Esophagus (tissue), 2 donors: ENCODE results near the gene PSAP. TPM values are rescaled to one million over a fixed set of nuclear protein-coding genes. Genes with fewer than 3 reads are reported as not detected.

Experiments
- H3K27ac ChIP-seq, 2 donors: one replicate each; pipeline ENCODE4 v1.5.1; 2013; ENCODE audit warnings: low read depth in 2 of 2, mild to moderate bottlenecking in 2 of 2, inconsistent platforms in 1 of 2, low read length in 1 of 2, moderate library complexity in 1 of 2
- H3K27me3 ChIP-seq, 2 donors: one replicate each; pipeline ENCODE4 v1.6.1; 2013; ENCODE audit warnings: low read length in 2 of 2, control low read depth in 1 of 2, mild to moderate bottlenecking in 1 of 2; ENCODE audit not compliant: insufficient read depth in 2 of 2, control insufficient read depth in 1 of 2
- H3K36me3 ChIP-seq, 2 donors: one replicate each; pipeline ENCODE4 v1.6.1; 2013; ENCODE audit warnings: low read length in 1 of 2; ENCODE audit not compliant: control insufficient read depth in 2 of 2, insufficient read depth in 2 of 2
- H3K4me1 ChIP-seq, 2 donors: one replicate each; pipeline ENCODE4 v1.6.1; 2013; ENCODE audit warnings: low read length in 1 of 2; ENCODE audit not compliant: control insufficient read depth in 2 of 2, insufficient read depth in 2 of 2
- H3K4me3 ChIP-seq, 2 donors: one replicate each; pipeline ENCODE4 v1.5.1; 2013; ENCODE audit warnings: low read length in 2 of 2, mild to moderate bottlenecking in 2 of 2, low read depth in 1 of 2, moderate library complexity in 1 of 2
- H3K9me3 ChIP-seq, 2 donors: one replicate each; pipeline ENCODE4 v1.6.1; 2013; ENCODE audit warnings: mild to moderate bottlenecking in 2 of 2, low read depth in 1 of 2, low read length in 1 of 2, moderate library complexity in 1 of 2; ENCODE audit not compliant: control insufficient read depth in 2 of 2, insufficient read depth in 1 of 2
- WGBS, 2 donors: extraction: QIAGEN DNeasy Blood & Tissue Kit; methylation state at CpG; one replicate each; pipeline ENCODE4 v1.1.7; 2013; 5-methylcytosine and 5-hydroxymethylcytosine counted together
- polyA plus RNA-seq, 2 donors: library from polyadenylated mRNA; stranded (reverse); fragments of 200-250 nt; gene quantifications; one replicate each; pipeline ENCODE4 v1.2.3, GENCODE V29; 2013
- donor health status: healthy with polysubstance abuse.
- donor health status: Bipolar disorder and iron deficiency.

Gene PSAP
- polyA plus RNA-seq, 2 donors: 157 to 241 TPM

GRCh38 chr10:71819985-71820384, 31.1 kb downstream of the PSAP start:
- WGBS, 2 donors: 80 to 83% methylated on average over 6 of the region's 6 CpGs

GRCh38 chr10:71819441-71819861, 31.6 kb downstream of the PSAP start:
- Histone ChIP-seq H3K4me1 (peaks cover 0 to 4% of the 10 kb centered on the region in 2 donors), H3K27ac (no peak overlapping the region), H3K9me3 (no peaks in the 10 kb centered on the region), H3K27me3 (no peaks in the 10 kb centered on the region), H3K4me3 (no peak overlapping the region), H3K36me3 (peaks cover 41 to 78% of the 10 kb centered on the region in 2 donors)
- 92 to 96% methylated on average over 18 of the region's 18 CpGs for whole genome bisulfite sequencing, 2 donors

More at GRCh38 chr10:71819985-71820384, 31.1 kb downstream of the PSAP start:
- peaks cover 41 to 75% of the 10 kb centered on the region in 2 donors for H3K36me3 ChIP-seq
- no peaks in the 10 kb centered on the region for H3K9me3 ChIP-seq
- H3K4me1 ChIP-seq: peaks cover 0 to 4% of the 10 kb centered on the region in 2 donors
- H3K27me3 ChIP-seq: no peaks in the 10 kb centered on the region
- H3K27ac ChIP-seq: no peak overlapping the region
- no peak overlapping the region for H3K4me3 ChIP-seq

GRCh38 chr10:71818674-71819260, 32.3 kb downstream of the PSAP start:
- Histone ChIP-seq H3K4me1 (peaks cover 0 to 4% of the 10 kb centered on the region in 2 donors), H3K36me3 (peaks cover 39 to 73% of the 10 kb centered on the region in 2 donors), H3K4me3 (no peak overlapping the region), H3K27me3 (no peaks in the 10 kb centered on the region), H3K9me3 (no peaks in the 10 kb centered on the region), H3K27ac (no peak overlapping the region)
- 90 to 95% methylated on average over 14 of the region's 14 CpGs for WGBS, 2 donors

GRCh38 chr10:71817831-71818655, 33.0 kb downstream of the PSAP start:
- Histone ChIP-seq H3K4me1 (peaks cover 0 to 4% of the 10 kb centered on the region in 2 donors), H3K27ac (no peak overlapping the region), H3K4me3 (no peak overlapping the region), H3K27me3 (no peaks in the 10 kb centered on the region), H3K36me3 (peaks cover 35 to 67% of the 10 kb centered on the region in 2 donors), H3K9me3 (no peaks in the 10 kb centered on the region)
- WGBS, 2 donors: 68 to 72% methylated on average over 9 of the region's 9 CpGs

GRCh38 chr10:71816936-71817618, 34.0 kb downstream of the PSAP start:
- WGBS, 2 donors: 80 to 82% methylated on average over 8 of the region's 8 CpGs
- Histone ChIP-seq H3K4me3 (no peak overlapping the region), H3K9me3 (no peaks in the 10 kb centered on the region), H3K36me3 (peaks cover 34 to 65% of the 10 kb centered on the region in 2 donors), H3K27ac (no peak overlapping the region), H3K4me1 (peaks cover under 1 to 4% of the 10 kb centered on the region in 2 donors), H3K27me3 (no peaks in the 10 kb centered on the region)

- WGBS, 2 donors: 80 to 89% methylated on average over 12 of the region's 12 CpGs
- Histone ChIP-seq H3K27me3 (no peaks in the 10 kb centered on the region), H3K9me3 (no peaks in the 10 kb centered on the region), H3K4me3 (no peak overlapping the region), H3K4me1 (peaks cover 2% of the 10 kb centered on the region in 2 donors), H3K27ac (no peak overlapping the region), H3K36me3 (peaks cover 28 to 59% of the 10 kb centered on the region in 2 donors)
Observed at GRCh38 chr10:71816421-71816851, 34.6 kb downstream of the PSAP start.

- Histone ChIP-seq H3K36me3 (peaks cover 22 to 51% of the 10 kb centered on the region in 2 donors), H3K9me3 (no peaks in the 10 kb centered on the region), H3K4me3 (no peak overlapping the region), H3K27ac (no peak overlapping the region), H3K27me3 (no peaks in the 10 kb centered on the region), H3K4me1 (peaks cover 2% of the 10 kb centered on the region in 2 donors)
- WGBS, 2 donors: 83% methylated on average over 15 of the region's 15 CpGs
Observed at GRCh38 chr10:71815515-71816130, 35.4 kb downstream of the PSAP start.

GRCh38 chr10:71814922-71815411, 36.1 kb downstream of the PSAP start:
- Histone ChIP-seq H3K27ac (no peak overlapping the region), H3K36me3 (peaks cover 15 to 45% of the 10 kb centered on the region in 2 donors), H3K27me3 (no peaks in the 10 kb centered on the region), H3K4me1 (peaks cover 2% of the 10 kb centered on the region in 2 donors), H3K9me3 (no peaks in the 10 kb centered on the region), H3K4me3 (no peak overlapping the region)
- WGBS, 2 donors: 91% methylated on average over 26 of the region's 26 CpGs
